ENCODE results near the gene POU2AF1. TPM values are rescaled to one million over a fixed set of nuclear protein-coding genes. Genes with fewer than 3 reads are reported as not detected.

Gene POU2AF1
- total RNA-seq, 4 donors from 2014 or later, result under 0.01 to 2.9 (median 2.6) TPM; not detected in 1

DNA sequence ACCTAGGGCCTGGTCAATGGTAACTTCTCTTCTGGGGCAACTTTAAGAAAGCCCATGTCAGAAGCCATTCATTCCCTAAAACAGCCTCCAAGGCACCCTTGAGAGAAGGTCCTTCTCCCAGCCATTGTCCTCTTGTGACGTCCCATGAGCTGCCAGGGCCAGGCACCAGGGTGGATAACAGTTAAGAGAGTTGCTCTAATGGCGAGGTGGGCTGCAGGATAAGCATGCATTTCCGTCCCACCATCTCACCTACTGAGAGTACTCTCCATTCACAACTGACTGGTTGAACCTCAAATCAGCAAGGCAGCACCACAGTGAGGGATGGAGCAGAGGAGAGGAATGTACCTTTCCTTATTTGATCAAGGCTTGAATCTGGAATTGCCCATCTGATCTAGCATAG, 14.6 kb downstream of the POU2AF1 start:
- Histone ChIP-seq H3K4me3 (no peak overlapping the region), H3K9me3 (no peaks in the 10 kb centered on the region), H3K27me3 (no peaks in the 10 kb centered on the region), H3K36me3 (no peaks in the 10 kb centered on the region), H3K27ac (no peak overlapping the region), H3K4me1 (no peaks in the 10 kb centered on the region)
- no peak for DNase-seq
- intact Hi-C loops (cut with DNase I; ENCODE audit: low total_unique reads), result no loop called here
- TF ChIP-seq, protein P1, sequence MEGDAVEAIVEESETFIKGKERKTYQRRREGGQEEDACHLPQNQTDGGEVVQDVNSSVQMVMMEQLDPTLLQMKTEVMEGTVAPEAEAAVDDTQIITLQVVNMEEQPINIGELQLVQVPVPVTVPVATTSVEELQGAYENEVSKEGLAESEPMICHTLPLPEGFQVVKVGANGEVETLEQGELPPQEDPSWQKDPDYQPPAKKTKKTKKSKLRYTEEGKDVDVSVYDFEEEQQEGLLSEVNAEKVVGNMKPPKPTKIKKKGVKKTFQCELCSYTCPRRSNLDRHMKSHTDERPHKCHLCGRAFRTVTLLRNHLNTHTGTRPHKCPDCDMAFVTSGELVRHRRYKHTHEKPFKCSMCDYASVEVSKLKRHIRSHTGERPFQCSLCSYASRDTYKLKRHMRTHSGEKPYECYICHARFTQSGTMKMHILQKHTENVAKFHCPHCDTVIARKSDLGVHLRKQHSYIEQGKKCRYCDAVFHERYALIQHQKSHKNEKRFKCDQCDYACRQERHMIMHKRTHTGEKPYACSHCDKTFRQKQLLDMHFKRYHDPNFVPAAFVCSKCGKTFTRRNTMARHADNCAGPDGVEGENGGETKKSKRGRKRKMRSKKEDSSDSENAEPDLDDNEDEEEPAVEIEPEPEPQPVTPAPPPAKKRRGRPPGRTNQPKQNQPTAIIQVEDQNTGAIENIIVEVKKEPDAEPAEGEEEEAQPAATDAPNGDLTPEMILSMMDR (IDR thresholded peaks at IDR 0.05), result no peak
- no peak for TF ChIP-seq POLR2A (IDR thresholded peaks at IDR 0.05)

GRCh38 chr11:111363985-111364384, 15.1 kb downstream of the POU2AF1 start:
- H3K27me3 ChIP-seq, result no peaks in the 10 kb centered on the region
- no peaks in the 10 kb centered on the region for H3K9me3 ChIP-seq
- H3K4me3 ChIP-seq, result no peak overlapping the region
- no peaks in the 10 kb centered on the region for H3K4me1 ChIP-seq
- TF ChIP-seq POLR2A (IDR thresholded peaks at IDR 0.05), result no peak
- TF ChIP-seq, protein P1 (IDR thresholded peaks at IDR 0.05), result no peak
- no peaks in the 10 kb centered on the region for H3K36me3 ChIP-seq
- no peak overlapping the region for H3K27ac ChIP-seq
- intact Hi-C loops (cut with DNase I; ENCODE audit: low total_unique reads), result no loop called here
- no peak for DNase-seq

GRCh38 chr11:111362887-111363411, 16.1 kb downstream of the POU2AF1 start:
- no peak for DNase-seq
- Histone ChIP-seq H3K4me3 (no peak overlapping the region), H3K4me1 (no peaks in the 10 kb centered on the region), H3K9me3 (no peaks in the 10 kb centered on the region), H3K36me3 (no peaks in the 10 kb centered on the region), H3K27ac (no peak overlapping the region), H3K27me3 (no peaks in the 10 kb centered on the region)
- intact Hi-C loops (cut with DNase I; ENCODE audit: low total_unique reads), result no loop called here
- TF ChIP-seq, protein P1 (IDR thresholded peaks at IDR 0.05), result no peak
- no peak for TF ChIP-seq POLR2A (IDR thresholded peaks at IDR 0.05)

DNA sequence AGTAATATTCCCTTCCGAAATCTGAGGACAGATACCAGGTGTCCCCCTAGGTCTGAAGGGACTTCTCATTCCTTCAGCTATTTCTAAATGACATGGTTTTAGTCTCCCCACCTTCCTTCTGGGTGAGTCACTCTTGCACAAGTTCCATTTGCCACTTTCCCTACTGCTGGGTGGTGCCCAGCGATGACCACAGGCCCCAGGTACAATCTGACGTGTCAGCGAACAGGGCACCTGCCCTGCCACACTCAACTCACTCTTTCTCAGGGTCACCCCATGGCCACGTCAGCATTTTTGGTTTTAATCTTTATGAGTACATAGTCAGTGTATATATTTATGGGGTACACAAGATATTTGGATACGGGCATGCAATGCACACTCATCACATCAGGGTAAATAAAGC, 17.2 kb downstream of the POU2AF1 start:
- no peak overlapping the region for H3K4me3 ChIP-seq

GRCh38 chr11:111361052-111361801, 17.8 kb downstream of the POU2AF1 start:
- H3K4me3 ChIP-seq, result no peak overlapping the region
- no peak for TF ChIP-seq POLR2A (IDR thresholded peaks at IDR 0.05)
- TF ChIP-seq, protein P1 (IDR thresholded peaks at IDR 0.05), result no peak
- H3K4me1 ChIP-seq, result no peaks in the 10 kb centered on the region
- no peak overlapping the region for H3K27ac ChIP-seq
- intact Hi-C loops (cut with DNase I; ENCODE audit: low total_unique reads), result no loop called here
- H3K27me3 ChIP-seq, result no peaks in the 10 kb centered on the region
- no peak for DNase-seq
- H3K36me3 ChIP-seq, result no peaks in the 10 kb centered on the region
- H3K9me3 ChIP-seq, result no peaks in the 10 kb centered on the region

More for the DNA sequence above, 17.2 kb downstream of the POU2AF1 start:
- intact Hi-C loops (cut with DNase I; ENCODE audit: low total_unique reads), result no loop called here
- no peaks in the 10 kb centered on the region for H3K27me3 ChIP-seq
- no peak for DNase-seq
- TF ChIP-seq, protein P1 (IDR thresholded peaks at IDR 0.05), result no peak
- no peak for TF ChIP-seq POLR2A (IDR thresholded peaks at IDR 0.05)
- H3K9me3 ChIP-seq, result no peaks in the 10 kb centered on the region
- H3K4me1 ChIP-seq, result no peaks in the 10 kb centered on the region
- no peaks in the 10 kb centered on the region for H3K36me3 ChIP-seq
- H3K27ac ChIP-seq, result no peak overlapping the region
